Left ventricle myocardium inferior (tissue), 1 donor: ENCODE measurements around the gene ANGPTL2. TPM values are rescaled to one million over a fixed set of nuclear protein-coding genes. Genes with fewer than 3 reads are reported as not detected.

Source experiments
- DNase-seq: peaks from one replicate; pipeline ENCODE4 v3.0.0-alpha.2; 2020
- H3K27ac ChIP-seq: fragments of 200-600 bp; replicated peaks from 2 replicates; pipeline ENCODE4 v1.8.0; 2021
- H3K27me3 ChIP-seq: fragments of 200-600 bp; 2 replicates; pipeline ENCODE4 v1.8.0; 2021; ENCODE audit warnings: low read depth
- H3K36me3 ChIP-seq: fragments of 200-600 bp; 2 replicates; pipeline ENCODE4 v1.8.0; 2021
- H3K4me1 ChIP-seq: fragments of 200-600 bp; 2 replicates; pipeline ENCODE4 v1.8.0; 2021
- H3K4me3 ChIP-seq: fragments of 200-600 bp; 2 replicates; pipeline ENCODE4 v1.8.0; 2021; ENCODE audit warnings: mild to moderate bottlenecking, moderate library complexity
- H3K9me3 ChIP-seq: fragments of 200-600 bp; replicated peaks from 2 replicates; pipeline ENCODE4 v1.8.0; 2021
- CTCF ChIP-seq: fragments of 200-600 bp; IDR thresholded peaks from 2 replicates; pipeline ENCODE4 v1.8.0; 2021; ENCODE audit warnings: antibody characterized with exemption, mild to moderate bottlenecking, borderline replicate concordance
- intact Hi-C: fragments of 100-400 bp; cut with micrococcal nuclease; formaldehyde crosslinking; loops from one replicate; pipeline ENCODE4 v1.11.0; 2022
- total RNA-seq: library from RNA; stranded (reverse); fragmentation: NEBNext Ultra II Directional; extraction: Animal tissue kit (Norgen Biotek cat#: 25700); gene quantifications from one replicate; pipeline ENCODE4 v1.2.1, GENCODE V29; 2021
- donor health status: DM: no; HTN: yes; CAD: no; lungs with severe emphysema.

ANGPTL2 gene
- total RNA-seq, 1 donor from 2014 or later: 35.7 TPM

DNA sequence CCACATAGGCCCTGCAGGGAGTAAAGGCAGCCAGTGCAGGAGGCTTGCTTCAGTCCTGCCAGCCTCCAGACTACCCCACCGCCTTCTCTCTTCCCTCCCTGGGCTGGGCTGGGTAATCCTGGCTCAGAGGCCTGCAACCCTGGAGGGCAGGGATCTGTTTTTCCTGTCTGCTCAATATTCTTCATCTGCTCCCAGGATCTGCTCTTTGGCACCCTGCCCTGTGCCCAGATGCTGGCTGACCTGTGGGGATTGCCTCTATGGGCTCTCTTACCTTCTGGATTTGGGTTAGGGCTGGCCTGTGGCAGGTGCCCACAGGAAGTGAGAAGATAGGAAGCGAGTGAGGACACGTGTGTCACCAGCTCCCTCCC, 7.3 kb upstream of the ANGPTL2 start:
- Histone ChIP-seq H3K27ac (peak overlapping the region; percentile 90), H3K27me3 (no peaks in the 10 kb centered on the region), H3K4me1 (peaks cover 73% of the 10 kb centered on the region), H3K36me3 (no peaks in the 10 kb centered on the region), H3K9me3 (no peaks in the 10 kb centered on the region), H3K4me3 (no peak overlapping the region)
- intact Hi-C loops: no loop called here
- no peak for DNase-seq
- no peak for TF ChIP-seq CTCF

DNA sequence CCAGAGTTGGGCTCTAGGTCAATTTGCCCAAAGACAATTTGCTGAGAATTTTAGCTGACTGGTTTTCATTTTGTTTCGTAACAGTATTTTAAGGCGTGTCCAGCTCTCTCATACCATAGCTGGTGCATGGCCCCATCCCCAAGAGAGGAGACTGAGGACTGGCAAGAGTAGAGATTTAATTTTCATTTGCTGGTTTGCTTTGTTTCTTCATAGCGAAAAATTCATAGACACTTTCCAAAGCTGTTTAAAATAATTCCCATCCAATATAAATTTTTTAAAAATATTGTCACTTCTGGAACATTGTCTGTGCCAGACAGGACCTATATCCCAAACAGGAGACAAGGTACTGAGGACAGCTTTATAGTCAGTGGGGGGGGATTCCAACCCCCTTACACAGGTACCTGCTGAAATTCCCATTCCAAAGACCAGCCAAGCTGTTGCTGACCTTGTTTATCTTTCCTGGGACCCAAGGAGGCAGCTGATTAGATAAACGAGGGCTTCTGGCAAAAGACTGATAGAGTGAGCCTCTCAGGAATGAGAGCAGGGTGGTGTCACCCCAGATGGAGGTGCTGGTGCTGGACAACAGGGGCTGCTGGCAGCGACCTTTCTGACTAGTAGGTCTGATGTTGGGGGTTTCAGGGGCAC, 6.8 kb upstream of the ANGPTL2 start:
- DNase-seq: no peak
- Histone ChIP-seq H3K4me3 (no peak overlapping the region), H3K27me3 (no peaks in the 10 kb centered on the region), H3K4me1 (peaks cover 68% of the 10 kb centered on the region), H3K9me3 (no peaks in the 10 kb centered on the region), H3K36me3 (no peaks in the 10 kb centered on the region), H3K27ac (peak overlapping the region; percentile 90)
- intact Hi-C loops: no loop called here
- no peak for TF ChIP-seq CTCF

GRCh38 chr9:127128341-127129072, 6.1 kb upstream of the ANGPTL2 start:
- Histone ChIP-seq H3K36me3 (no peaks in the 10 kb centered on the region), H3K4me1 (peaks cover 67% of the 10 kb centered on the region), H3K4me3 (no peak overlapping the region), H3K9me3 (no peaks in the 10 kb centered on the region), H3K27me3 (no peaks in the 10 kb centered on the region), H3K27ac (peak overlapping the region; percentile 90)
- peak; percentile 79 for DNase-seq
- intact Hi-C loops: no loop called here
- TF ChIP-seq CTCF: no peak

DNA sequence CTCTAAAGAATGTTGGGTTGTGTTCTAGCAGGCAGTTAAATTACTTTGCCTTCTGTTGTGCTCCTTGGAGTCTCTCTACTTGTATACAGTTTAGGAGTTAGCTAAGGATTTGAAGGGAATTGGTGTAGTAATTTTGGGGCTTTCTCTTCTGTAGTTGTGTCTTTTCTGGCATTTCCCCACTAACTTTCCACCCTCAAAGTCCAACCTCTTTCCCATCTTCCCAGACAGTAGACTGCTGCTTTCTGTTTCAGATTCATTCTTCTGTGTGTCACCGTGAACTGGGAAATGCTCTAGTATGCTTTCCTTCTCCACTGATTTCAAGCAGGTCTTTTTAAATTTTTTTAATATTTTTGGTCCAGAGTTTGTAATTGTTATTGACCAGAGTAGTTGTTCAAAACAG, 4.5 kb upstream of the ANGPTL2 start:
- Histone ChIP-seq H3K27me3 (no peaks in the 10 kb centered on the region), H3K9me3 (no peaks in the 10 kb centered on the region), H3K36me3 (no peaks in the 10 kb centered on the region), H3K27ac (peak overlapping the region; percentile 27), H3K4me1 (peaks cover 65% of the 10 kb centered on the region), H3K4me3 (no peak overlapping the region)
- intact Hi-C loops: no loop called here
- no peak for TF ChIP-seq CTCF
- DNase-seq: no peak

DNA sequence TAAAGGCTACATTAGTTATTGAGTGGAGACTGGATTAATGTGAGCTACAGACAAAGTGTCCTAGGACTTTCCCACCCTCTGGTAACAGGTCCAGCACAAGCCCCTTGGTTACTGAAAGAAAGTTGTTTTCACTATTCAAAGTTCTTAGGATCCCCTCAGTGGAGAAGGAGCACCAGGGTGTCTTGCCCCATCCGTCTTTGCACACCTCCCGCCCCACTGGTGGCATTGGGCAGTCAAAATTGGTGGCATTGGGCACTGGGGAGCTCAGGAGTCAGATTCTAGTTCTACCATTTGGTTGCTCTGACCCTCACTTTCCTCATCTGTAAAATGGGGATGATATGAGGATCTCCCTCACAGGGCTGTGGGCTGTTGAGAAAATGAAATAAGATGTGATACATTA, 2.4 kb upstream of the ANGPTL2 start:
- no peak for TF ChIP-seq CTCF
- no peaks in the 10 kb centered on the region for H3K27me3 ChIP-seq
- H3K9me3 ChIP-seq: no peaks in the 10 kb centered on the region
- DNase-seq: no peak
- H3K36me3 ChIP-seq: peaks cover under 1% of the 10 kb centered on the region
- intact Hi-C loops: no loop called here
- H3K4me1 ChIP-seq: peaks cover 65% of the 10 kb centered on the region
- no peak overlapping the region for H3K27ac ChIP-seq
- H3K4me3 ChIP-seq: no peak overlapping the region
